Peyer's patch (tissue), 4 donors: Measurements from ENCODE around the gene CASKIN2.

Experiments
- POLR2A ChIP-seq, 2 donors: fragments of 450-650 bp; IDR thresholded peaks; one replicate each; pipeline ENCODE4 v1.5.1; 2017; ENCODE audit warnings: antibody characterized with exemption in 2 of 2, mild to moderate bottlenecking in 2 of 2, moderate library complexity in 2 of 2
- TF ChIP-seq, protein P1 (sequence below), 6 experiments: fragments of 450-650 bp in 4 of 6; fragments of 200-600 bp in 2 of 6; sonication (generic) in 1 of 6; IDR thresholded peaks; one replicate each; pipeline ENCODE4 v1.5.1; 2017 to 2019; ENCODE audit warnings: antibody characterized with exemption in 6 of 6, mild to moderate bottlenecking in 3 of 6, moderate library complexity in 1 of 6

DNA sequence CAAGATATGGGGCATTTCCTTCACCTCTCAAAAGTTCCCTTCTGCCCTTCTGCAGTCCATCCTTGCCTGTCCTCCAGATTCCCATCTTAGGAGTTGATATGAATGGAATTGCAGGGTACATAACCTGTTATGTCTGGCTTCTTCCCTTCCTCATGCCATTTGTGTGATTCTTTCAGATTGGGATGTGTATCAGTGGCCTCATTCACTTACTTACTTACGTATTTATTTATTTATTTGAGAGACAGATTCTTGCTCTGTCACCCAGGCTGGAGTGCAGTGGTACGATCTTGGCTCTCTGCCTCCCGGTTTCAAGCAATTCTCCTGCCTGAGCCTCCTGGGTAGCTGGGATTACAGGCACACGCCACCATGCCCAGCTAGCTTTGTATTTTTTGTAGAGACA, 65.1 kb downstream of the CASKIN2 start:
- TF ChIP-seq, protein P1, sequence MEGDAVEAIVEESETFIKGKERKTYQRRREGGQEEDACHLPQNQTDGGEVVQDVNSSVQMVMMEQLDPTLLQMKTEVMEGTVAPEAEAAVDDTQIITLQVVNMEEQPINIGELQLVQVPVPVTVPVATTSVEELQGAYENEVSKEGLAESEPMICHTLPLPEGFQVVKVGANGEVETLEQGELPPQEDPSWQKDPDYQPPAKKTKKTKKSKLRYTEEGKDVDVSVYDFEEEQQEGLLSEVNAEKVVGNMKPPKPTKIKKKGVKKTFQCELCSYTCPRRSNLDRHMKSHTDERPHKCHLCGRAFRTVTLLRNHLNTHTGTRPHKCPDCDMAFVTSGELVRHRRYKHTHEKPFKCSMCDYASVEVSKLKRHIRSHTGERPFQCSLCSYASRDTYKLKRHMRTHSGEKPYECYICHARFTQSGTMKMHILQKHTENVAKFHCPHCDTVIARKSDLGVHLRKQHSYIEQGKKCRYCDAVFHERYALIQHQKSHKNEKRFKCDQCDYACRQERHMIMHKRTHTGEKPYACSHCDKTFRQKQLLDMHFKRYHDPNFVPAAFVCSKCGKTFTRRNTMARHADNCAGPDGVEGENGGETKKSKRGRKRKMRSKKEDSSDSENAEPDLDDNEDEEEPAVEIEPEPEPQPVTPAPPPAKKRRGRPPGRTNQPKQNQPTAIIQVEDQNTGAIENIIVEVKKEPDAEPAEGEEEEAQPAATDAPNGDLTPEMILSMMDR (IDR thresholded peaks at IDR 0.05): no peak
- TF ChIP-seq POLR2A (IDR thresholded peaks at IDR 0.05): no peak
